H9 (cell line): ENCODE measurements around the gene EXPH5. TPM values are rescaled to one million over a fixed set of nuclear protein-coding genes. Genes with fewer than 3 reads are reported as not detected.

ENCODE experiments used
- DNase-seq: peaks from one replicate; pipeline ENCODE4 v3.0.0-alpha.2; 2017
- H2AFZ ChIP-seq: one replicate; pipeline ENCODE4 v1.6.1; 2013; ENCODE audit warnings: mild to moderate bottlenecking, low read length, control low read depth, moderate library complexity
- H2AK5ac ChIP-seq: 2 replicates; pipeline ENCODE4 v1.6.1; 2013; ENCODE audit warnings: low read length, control low read depth, mixed read lengths; ENCODE audit not compliant: insufficient read length
- H2BK120ac ChIP-seq: one replicate; pipeline ENCODE4 v1.6.1; 2013; ENCODE audit warnings: low read depth, mild to moderate bottlenecking, low read length, control low read depth, inconsistent platforms; ENCODE audit not compliant: poor library complexity, severe bottlenecking
- H2BK12ac ChIP-seq: 2 replicates; pipeline ENCODE4 v1.6.1; 2013; ENCODE audit warnings: low read length, control low read depth, mixed read lengths, low read depth; ENCODE audit not compliant: insufficient read length
- H2BK15ac ChIP-seq: 2 replicates; pipeline ENCODE4 v1.6.1; 2013; ENCODE audit warnings: low read depth, low read length, control low read depth
- H2BK20ac ChIP-seq: one replicate; pipeline ENCODE4 v1.6.1; 2013; ENCODE audit warnings: low read depth, mild to moderate bottlenecking, low read length, control low read depth, inconsistent platforms; ENCODE audit not compliant: poor library complexity, severe bottlenecking
- H2BK5ac ChIP-seq: 2 replicates; pipeline ENCODE4 v1.6.1; 2013; ENCODE audit warnings: low read length, control low read depth, mixed read lengths; ENCODE audit not compliant: insufficient read length
- H3K14ac ChIP-seq: 2 replicates; pipeline ENCODE4 v1.6.1; 2013; ENCODE audit warnings: low read length, control low read depth; ENCODE audit not compliant: insufficient read depth
- H3K18ac ChIP-seq: 2 replicates; pipeline ENCODE4 v1.6.1; 2013; ENCODE audit warnings: low read depth, mild to moderate bottlenecking, mixed read lengths, low read length, control low read depth; ENCODE audit not compliant: insufficient read length
- H3K23ac ChIP-seq: 2 replicates; pipeline ENCODE4 v1.6.1; 2013; ENCODE audit warnings: low read length, control low read depth, mixed read lengths, low read depth; ENCODE audit not compliant: insufficient read length
- H3K23me2 ChIP-seq: 2 replicates; pipeline ENCODE4 v1.6.1; 2013; ENCODE audit warnings: low read depth, mild to moderate bottlenecking, mixed read lengths, low read length, control low read depth; ENCODE audit not compliant: insufficient read length, poor library complexity, severe bottlenecking
- H3K27ac ChIP-seq: 2 replicates; pipeline ENCODE4 v1.5.1; 2013; ENCODE audit warnings: low read length, control low read depth, mixed read lengths, low read depth; ENCODE audit not compliant: insufficient read length
- H3K27me3 ChIP-seq: 2 replicates; pipeline ENCODE4 v1.6.1; 2013; ENCODE audit warnings: low read length, control low read depth, inconsistent platforms; ENCODE audit not compliant: insufficient read depth
- H3K4ac ChIP-seq: 2 replicates; pipeline ENCODE4 v1.6.1; 2013; ENCODE audit warnings: low read depth, mild to moderate bottlenecking, control low read depth, inconsistent platforms, low read length, moderate library complexity
- H3K4me1 ChIP-seq: 2 replicates; pipeline ENCODE4 v1.6.1; 2013; ENCODE audit warnings: low read length, control low read depth, inconsistent platforms; ENCODE audit not compliant: insufficient read depth
- H3K4me2 ChIP-seq: 2 replicates; pipeline ENCODE4 v1.6.1; 2013; ENCODE audit warnings: low read length, control low read depth, mixed read lengths; ENCODE audit not compliant: insufficient read length, insufficient read depth
- H3K56ac ChIP-seq: 2 replicates; pipeline ENCODE4 v1.6.1; 2013; ENCODE audit warnings: low read depth, mild to moderate bottlenecking, mixed read lengths, low read length, control low read depth; ENCODE audit not compliant: insufficient read length
- H3K79me1 ChIP-seq: 2 replicates; pipeline ENCODE4 v1.6.1; 2013; ENCODE audit warnings: low read depth, mild to moderate bottlenecking, moderate library complexity, low read length, control low read depth, inconsistent platforms; ENCODE audit not compliant: insufficient read depth, poor library complexity, severe bottlenecking
- H3K79me2 ChIP-seq: 2 replicates; pipeline ENCODE4 v1.6.1; 2013; ENCODE audit warnings: low read length, control low read depth, inconsistent platforms; ENCODE audit not compliant: insufficient read depth
- H3K9ac ChIP-seq: 2 replicates; pipeline ENCODE4 v1.6.1; 2013; ENCODE audit warnings: low read length, control low read depth, mixed read lengths; ENCODE audit not compliant: insufficient read length; ENCODE audit errors: extremely low read depth
- H3K9me3 ChIP-seq: one replicate; pipeline ENCODE4 v1.6.1; 2013; ENCODE audit warnings: low read depth, low read length, inconsistent platforms; ENCODE audit not compliant: control insufficient read depth
- H3T11ph ChIP-seq: one replicate; pipeline ENCODE4 v1.6.1; 2013; ENCODE audit warnings: mild to moderate bottlenecking, low read length, control low read depth, inconsistent platforms
- H4K20me1 ChIP-seq: one replicate; pipeline ENCODE4 v1.6.1; 2013; ENCODE audit not compliant: control insufficient read depth, insufficient read length, insufficient read depth
- H4K5ac ChIP-seq: 2 replicates; pipeline ENCODE4 v1.6.1; 2013; ENCODE audit warnings: low read depth, mild to moderate bottlenecking, mixed read lengths, low read length, control low read depth; ENCODE audit not compliant: insufficient read length
- H4K8ac ChIP-seq: replicated peaks from 2 replicates; pipeline ENCODE4 v1.6.1; 2013; ENCODE audit warnings: low read length, control low read depth, mixed read lengths, low read depth; ENCODE audit not compliant: insufficient read length
- H4K91ac ChIP-seq: 2 replicates; pipeline ENCODE4 v1.6.1; 2013; ENCODE audit warnings: low read depth, mild to moderate bottlenecking, moderate library complexity, mixed read lengths, low read length, control low read depth; ENCODE audit not compliant: insufficient read length
- H3K27ac Mint-ChIP-seq, 3 experiments: 2 replicates in 2 of 3; 3 replicates in 1 of 3; pipeline ENCODE4 v1.8.0; 2020 to 2021; ENCODE audit warnings: mixed read lengths in 3 of 3, mild to moderate bottlenecking in 1 of 3, moderate library complexity in 1 of 3
- H3K27me3 Mint-ChIP-seq: 2 replicates; pipeline ENCODE4 v1.8.0; 2021; ENCODE audit warnings: low read depth, mild to moderate bottlenecking, moderate library complexity, mixed read lengths
- H3K36me3 Mint-ChIP-seq, 3 experiments: 2 replicates in 2 of 3; 3 replicates in 1 of 3; pipeline ENCODE4 v1.8.0; 2020 to 2021; ENCODE audit warnings: low read depth in 3 of 3, mixed read lengths in 3 of 3; ENCODE audit not compliant: insufficient read depth in 1 of 3
- H3K4me1 Mint-ChIP-seq, 2 experiments: 2 replicates each; pipeline ENCODE4 v1.8.0; 2020; ENCODE audit warnings: mixed read lengths in 2 of 2
- H3K4me3 Mint-ChIP-seq, 2 experiments: 2 replicates in 1 of 2; 3 replicates in 1 of 2; pipeline ENCODE4 v1.8.0; 2020 to 2021; ENCODE audit warnings: mild to moderate bottlenecking in 2 of 2, mixed read lengths in 2 of 2, moderate library complexity in 1 of 2
- H3K9me3 Mint-ChIP-seq, 2 experiments: 2 replicates in 1 of 2; 3 replicates in 1 of 2; pipeline ENCODE4 v1.8.0; 2020; ENCODE audit warnings: mild to moderate bottlenecking in 2 of 2, mixed read lengths in 2 of 2, moderate library complexity in 1 of 2
- WGBS: extraction: QIAGEN DNeasy Blood & Tissue Kit; methylation state at CpG from one replicate; pipeline ENCODE4 v1.1.7; 2013; ENCODE audit warnings: missing lambda C conversion rate, low lambda C conversion rate, mixed read lengths; ENCODE audit not compliant: insufficient read length; ENCODE audit errors: extremely low coverage; 5-methylcytosine and 5-hydroxymethylcytosine counted together
- total RNA-seq: library from RNA; stranded (reverse); gene quantifications from 2 replicates; pipeline ENCODE4 v1.2.1, GENCODE V29; 2021
- TF ChIP-seq, protein P1 (sequence below): fragments of 200-600 bp; sonication (generic); conservative IDR thresholded peaks from 3 replicates; pipeline ENCODE4 v1.8.0; 2021; ENCODE audit warnings: antibody characterized with exemption, mild to moderate bottlenecking

Gene EXPH5
- total RNA-seq, 1 experiment from 2014 or later = 3.1 TPM

DNA sequence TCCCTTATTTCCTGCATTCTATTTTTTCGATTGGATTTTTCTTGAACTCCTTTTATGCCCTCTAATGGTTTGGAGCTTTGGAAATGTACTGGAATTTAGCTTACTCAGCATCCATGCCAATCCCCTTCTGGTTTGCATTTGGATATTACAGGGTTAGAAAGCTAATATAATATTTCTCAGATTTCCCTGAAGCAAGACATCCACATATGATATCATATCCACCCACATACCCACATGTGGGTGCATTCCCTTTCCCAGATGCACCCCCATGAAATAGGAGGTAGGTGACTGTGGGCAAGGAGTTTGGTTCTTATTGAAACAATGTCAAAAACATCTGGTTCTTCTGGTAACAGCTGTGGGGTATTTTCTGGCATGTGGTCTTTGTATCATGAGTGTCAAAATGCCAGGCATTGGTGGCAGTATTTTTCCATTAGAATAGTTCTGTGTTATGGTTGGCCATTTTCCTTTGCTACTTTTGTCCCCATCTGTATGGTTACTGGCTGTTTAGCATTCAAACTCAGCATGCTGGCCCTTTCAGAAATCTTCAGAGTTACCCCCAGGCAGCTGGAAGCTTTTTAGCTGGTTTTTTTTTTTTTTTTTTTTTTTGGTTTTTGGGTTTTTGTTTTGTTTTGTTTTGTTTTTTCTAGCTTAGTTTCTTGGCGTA lies 38.6 kb upstream of the EXPH5 start:
- Histone ChIP-seq H4K8ac (no peak overlapping the region), H3K27me3 (no peaks in the 10 kb centered on the region), H3K23me2 (no peaks in the 10 kb centered on the region), H3K79me2 (no peaks in the 10 kb centered on the region), H4K5ac (no peak overlapping the region), H3K79me1 (no peaks in the 10 kb centered on the region), H3K9ac (no peak overlapping the region), H3K9me3 (peaks cover 10% of the 10 kb centered on the region), H3K4me1 (no peaks in the 10 kb centered on the region; the same call in 1 of the 2 replicates), H4K20me1 (no peaks in the 10 kb centered on the region), H2AK5ac (no peak overlapping the region), H3K18ac (no peak overlapping the region), H2BK20ac (no peak overlapping the region), H3K27ac (no peak overlapping the region), H3K56ac (no peak overlapping the region), H2BK5ac (no peak overlapping the region), H3K14ac (no peak overlapping the region), H3K23ac (no peak overlapping the region), H2BK120ac (no peak overlapping the region), H2AFZ (no peak overlapping the region), H3T11ph (no peak overlapping the region), H2BK15ac (no peak overlapping the region), H3K4me2 (no peak overlapping the region), H3K4ac (no peak overlapping the region), H4K91ac (no peak overlapping the region), H2BK12ac (no peak overlapping the region)
- Mint-ChIP-seq H3K27ac (no peak overlapping the region; a peak in 1 of 7 replicates), H3K9me3 (peaks cover 15 to 18% of the 10 kb centered on the region in 2 experiments), H3K4me3 (no peak overlapping the region), H3K4me1 (peaks cover 14% of the 10 kb centered on the region in 2 experiments), H3K36me3 (peaks cover 0 to 17% (median 4%) of the 10 kb centered on the region in 3 experiments; a peak in 4 of 7 replicates), H3K27me3 (no peaks in the 10 kb centered on the region)
- WGBS = no CpG with 5 or more reads among the region's 2 CpGs
- TF ChIP-seq, protein P1, sequence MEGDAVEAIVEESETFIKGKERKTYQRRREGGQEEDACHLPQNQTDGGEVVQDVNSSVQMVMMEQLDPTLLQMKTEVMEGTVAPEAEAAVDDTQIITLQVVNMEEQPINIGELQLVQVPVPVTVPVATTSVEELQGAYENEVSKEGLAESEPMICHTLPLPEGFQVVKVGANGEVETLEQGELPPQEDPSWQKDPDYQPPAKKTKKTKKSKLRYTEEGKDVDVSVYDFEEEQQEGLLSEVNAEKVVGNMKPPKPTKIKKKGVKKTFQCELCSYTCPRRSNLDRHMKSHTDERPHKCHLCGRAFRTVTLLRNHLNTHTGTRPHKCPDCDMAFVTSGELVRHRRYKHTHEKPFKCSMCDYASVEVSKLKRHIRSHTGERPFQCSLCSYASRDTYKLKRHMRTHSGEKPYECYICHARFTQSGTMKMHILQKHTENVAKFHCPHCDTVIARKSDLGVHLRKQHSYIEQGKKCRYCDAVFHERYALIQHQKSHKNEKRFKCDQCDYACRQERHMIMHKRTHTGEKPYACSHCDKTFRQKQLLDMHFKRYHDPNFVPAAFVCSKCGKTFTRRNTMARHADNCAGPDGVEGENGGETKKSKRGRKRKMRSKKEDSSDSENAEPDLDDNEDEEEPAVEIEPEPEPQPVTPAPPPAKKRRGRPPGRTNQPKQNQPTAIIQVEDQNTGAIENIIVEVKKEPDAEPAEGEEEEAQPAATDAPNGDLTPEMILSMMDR = no peak
- DNase-seq = no peak
